Measurements from ENCODE around the gene USP16.

GRCh38 chr21:29084372-29084771, 59.9 kb downstream of the USP16 start:
- no peak for TF ChIP-seq CTCF (conservative IDR thresholded peaks at IDR 0.05)
- no peak for TF ChIP-seq EZH2 (IDR thresholded peaks at IDR 0.05; ENCODE audit: low read depth)

All from PC-9 (cell line).